K562 (cell line): Measurements from ENCODE around the gene NDUFB1. TPM values are rescaled to one million over a fixed set of nuclear protein-coding genes. Genes with fewer than 3 reads are reported as not detected.

ENCODE experiments used
- ATF2 ChIP-seq: sonication (generic); formaldehyde crosslinking; IDR thresholded peaks from 2 replicates; pipeline ENCODE4 v1.8.1; 2022; ENCODE audit warnings: missing genetic modification reagents
- CBX1 ChIP-seq: sonication (generic); IDR thresholded peaks from 2 replicates; pipeline ENCODE4 v1.6.1; 2016; ENCODE audit warnings: antibody characterized with exemption, low read depth, mild to moderate bottlenecking
- FOXA1 ChIP-seq: fragments of 450-650 bp; IDR thresholded peaks from 2 replicates; pipeline ENCODE4 v1.6.1; 2016; ENCODE audit warnings: mild to moderate bottlenecking, borderline replicate concordance
- GABPA ChIP-seq: fragments of 200-800 bp; sonication (Bioruptor generic); conservative IDR thresholded peaks from 2 replicates; pipeline ENCODE4 v1.6.1; 2016; ENCODE audit warnings: low read depth, missing genetic modification characterization, missing compliant biosample characterization
- HLTF ChIP-seq: fragments of 450-650 bp; IDR thresholded peaks from 2 replicates; pipeline ENCODE4 v1.6.1; 2016
- KLF10 ChIP-seq: fragments of 250-450 bp; sonication (Bioruptor Pico); IDR thresholded peaks from 2 replicates; pipeline ENCODE4 v1.6.1; 2021; ENCODE audit warnings: matching md5 sums
- MCM5 ChIP-seq: fragments of 450-650 bp; IDR thresholded peaks from 2 replicates; pipeline ENCODE4 v1.6.1; 2016; ENCODE audit warnings: low read depth
- NKRF ChIP-seq: fragments of 450-650 bp; IDR thresholded peaks from 2 replicates; pipeline ENCODE4 v1.6.1; 2016; ENCODE audit warnings: borderline replicate concordance
- NR2C1 ChIP-seq, 2 experiments: fragments of 450-650 bp; IDR thresholded peaks; 2 replicates each; pipeline ENCODE4 v1.6.1; 2017; ENCODE audit warnings: mild to moderate bottlenecking in 2 of 2, antibody characterized with exemption in 1 of 2, inconsistent platforms in 1 of 2, missing compliant biosample characterization in 1 of 2, missing genetic modification characterization in 1 of 2
- PKNOX1 ChIP-seq: fragments of 450-650 bp; IDR thresholded peaks from 2 replicates; pipeline ENCODE4 v1.6.1; 2016
- RUNX1 ChIP-seq: sonication (generic); IDR thresholded peaks from 2 replicates; pipeline ENCODE4 v1.6.1; 2016; ENCODE audit warnings: antibody characterized with exemption, low read depth
- SAFB ChIP-seq: fragments of 200-400 bp; formaldehyde crosslinking; IDR thresholded peaks from 2 replicates; pipeline ENCODE4 v1.6.1; 2017; ENCODE audit warnings: low read depth, low read length, borderline replicate concordance
- SAFB2 ChIP-seq: fragments of 200-400 bp; formaldehyde crosslinking; IDR thresholded peaks from 2 replicates; pipeline ENCODE4 v1.6.1; 2018; ENCODE audit warnings: borderline replicate concordance, low read length, low read depth, moderate library complexity; ENCODE audit not compliant: severe bottlenecking
- SRF ChIP-seq, 2 experiments: fragments of 250-450, 450-650 bp in 1 of 2; sonication (Bioruptor Pico) in 1 of 2; sonication (generic) in 1 of 2; formaldehyde crosslinking; IDR thresholded peaks; 2 replicates each; pipeline versions ENCODE4 v1.5.0 to v1.5.1; 2020 to 2022; ENCODE audit warnings: mild to moderate bottlenecking in 1 of 2, missing genetic modification reagents in 1 of 2
- TFAP4 ChIP-seq: sonication (generic); formaldehyde crosslinking; IDR thresholded peaks from 2 replicates; pipeline ENCODE4 v1.8.0; 2022; ENCODE audit warnings: missing genetic modification reagents, mild to moderate bottlenecking, moderate library complexity, borderline replicate concordance
- TRIM28 ChIP-seq: fragments of 450-650 bp; IDR thresholded peaks from 2 replicates; pipeline ENCODE4 v1.6.1; 2017
- ZBTB12 ChIP-seq: fragments of 250-450 bp; sonication (Bioruptor Pico); IDR thresholded peaks from 2 replicates; pipeline ENCODE4 v1.4.0; 2020
- ZBTB9 ChIP-seq: fragments of 450-650 bp; formaldehyde crosslinking; IDR thresholded peaks from 2 replicates; pipeline ENCODE4 v1.4.0; 2020; ENCODE audit warnings: mild to moderate bottlenecking, moderate library complexity
- ZNF239 ChIP-seq: fragments of 250-450 bp; sonication (Bioruptor Pico); IDR thresholded peaks from 2 replicates; pipeline ENCODE4 v1.4.0; 2020; ENCODE audit warnings: mild to moderate bottlenecking
- ZNF253 ChIP-seq: fragments of 250-450 bp; sonication (Bioruptor Pico); conservative IDR thresholded peaks from 2 replicates; pipeline ENCODE4 v1.6.1; 2021; ENCODE audit warnings: mild to moderate bottlenecking
- polyA plus RNA-seq, 8 experiments: library from polyadenylated mRNA; depleted of rRNA in 4 of 8; stranded (reverse) in 5 of 8; unstranded in 3 of 8; fragments of >200 nt; fragmentation: Nextera tagmentation in 2 of 8; fragmentation: Illumina TruSeq in 1 of 8; extraction: Ambion mirVana in 2 of 8; extraction: Trizol in 1 of 8; gene quantifications; 2 replicates each; pipeline versions ENCODE4 v1.2.1 to v1.2.3, GENCODE V29; 2011 to 2014; ENCODE audit warnings: inconsistent platforms in 1 of 8, missing spikeins in 1 of 8
- total RNA-seq, 7 experiments: library from RNA; depleted of rRNA in 6 of 7; stranded (reverse); fragments of >200 nt in 6 of 7; fragmentation: Illumina TruSeq in 2 of 7; extraction: Trizol in 2 of 7; gene quantifications; 2 replicates each; pipeline versions ENCODE4 v1.2.1 to v1.2.3, GENCODE V29; 2011 to 2021; ENCODE audit warnings: low replicate concordance in 1 of 7

Gene NDUFB1
- total and polyA plus RNA-seq, 9 of the 15 experiments (the other 6 are each of a cell fraction or from before 2014, with no cell fraction given): 102 to 767 (median 325) TPM

- no peak for TF ChIP-seq ATF2 (CRISPR knock-in tag)
- no peak for TF ChIP-seq SAFB2
- peak; percentile 90 for TF ChIP-seq NR2C1 (IDR thresholded peaks at IDR 0.05)
- TF ChIP-seq NR2C1 (tag; IDR thresholded peaks at IDR 0.05): peak; percentile 86
- TF ChIP-seq MCM5: no peak
- TF ChIP-seq CBX1: peak; percentile 64; the same call in 1 of the 2 replicates
- TF ChIP-seq ZNF239 (CRISPR knock-in tag): no peak
- TF ChIP-seq HLTF: peak; percentile 42; the same call in 1 of the 2 replicates
- no peak for TF ChIP-seq TRIM28
- no peak for TF ChIP-seq KLF10 (CRISPR knock-in tag)
- no peak for TF ChIP-seq ZNF253 (CRISPR knock-in tag)
- TF ChIP-seq NKRF: no peak
- TF ChIP-seq RUNX1: no peak
- no peak for TF ChIP-seq SRF (CRISPR knock-in tag; IDR thresholded peaks at IDR 0.05)
- no peak for TF ChIP-seq SAFB
- TF ChIP-seq PKNOX1: peak; percentile 41; the same call in 1 of the 2 replicates
- TF ChIP-seq TFAP4 (CRISPR knock-in tag): peak; percentile 36
- no peak for TF ChIP-seq ZBTB9 (CRISPR knock-in tag)
- TF ChIP-seq GABPA (tag): peak; percentile 20; the same call in 1 of the 2 replicates
- TF ChIP-seq FOXA1: no peak
- no peak for TF ChIP-seq ZBTB12
Measured at GRCh38 chr14:92121670-92122350, at the start of gene NDUFB1, which contains the start of gene CPSF2 (continued).
